Measurements from ENCODE around the gene DNAH10. TPM values are rescaled to one million over a fixed set of nuclear protein-coding genes. Genes with fewer than 3 reads are reported as not detected.

DNAH10 gene
- total RNA-seq, 1 experiment from 2014 or later = 0.17 TPM

DNA sequence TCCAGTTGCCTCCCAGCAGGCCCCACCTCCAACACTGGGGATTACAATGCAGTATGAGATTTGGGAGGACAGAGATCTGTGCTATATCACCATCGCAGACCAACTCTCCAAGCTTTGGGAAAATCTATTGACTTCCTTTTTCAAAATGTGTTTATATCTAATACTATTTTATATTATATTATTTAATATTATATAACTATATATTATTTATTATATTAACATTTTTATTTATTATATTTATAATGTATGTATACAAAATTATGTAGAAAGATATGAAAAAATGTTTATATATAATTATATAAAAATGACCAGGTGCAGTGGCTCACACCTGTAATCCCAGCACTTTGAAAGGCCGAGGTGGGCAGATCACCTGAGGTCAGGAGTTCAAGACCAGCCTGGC is 36.4 kb downstream of the DNAH10 start:
- no peak overlapping the region for H2AFZ ChIP-seq (ENCODE audit: low read length)
- peaks cover 45% of the 10 kb centered on the region for H3K27me3 Mint-ChIP-seq (ENCODE audit: low read depth)
- no peak overlapping the region for H3T11ph ChIP-seq (ENCODE audit: low read length)
- no peaks in the 10 kb centered on the region for H3K79me2 ChIP-seq (ENCODE audit: insufficient read depth, low read length)
- H4K20me1 ChIP-seq (ENCODE audit: control insufficient read depth, insufficient read depth, insufficient read length) = no peaks in the 10 kb centered on the region
- H3K4me1 ChIP-seq (ENCODE audit: insufficient read depth, low read length) = no peaks in the 10 kb centered on the region
- no peak overlapping the region; a peak in 1 of 5 replicates for H3K4me3 Mint-ChIP-seq
- no peak overlapping the region for H2BK120ac ChIP-seq (ENCODE audit: low read depth, low read length, poor library complexity, severe bottlenecking)
- H3K4ac ChIP-seq (ENCODE audit: low read depth, low read length) = no peak overlapping the region
- H2BK20ac ChIP-seq (ENCODE audit: low read depth, low read length, poor library complexity, severe bottlenecking) = no peak overlapping the region
- no peak overlapping the region for H3K9ac ChIP-seq (ENCODE audit: extremely low read depth, insufficient read length, low read length)
- DNase-seq = no peak
- WGBS (ENCODE audit: extremely low coverage, insufficient read length, low lambda C conversion rate) = no CpG with 5 or more reads among the region's 2 CpGs
- no peak overlapping the region for H3K56ac ChIP-seq (ENCODE audit: insufficient read length, low read depth, low read length)
- no peaks in the 10 kb centered on the region; a peak in 1 of 5 replicates for H3K9me3 Mint-ChIP-seq
- no peak overlapping the region for H2BK15ac ChIP-seq (ENCODE audit: low read depth, low read length)
- no peak overlapping the region for H4K8ac ChIP-seq (replicated peaks; ENCODE audit: insufficient read length, low read depth, low read length)
- no peak overlapping the region for H3K27ac Mint-ChIP-seq
- no peaks in the 10 kb centered on the region for H3K9me3 ChIP-seq (ENCODE audit: control insufficient read depth, low read depth, low read length)
- no peak overlapping the region for H2BK12ac ChIP-seq (ENCODE audit: insufficient read length, low read depth, low read length)
- no peak overlapping the region for H2AK5ac ChIP-seq (ENCODE audit: insufficient read length, low read length)
- TF ChIP-seq, protein P1, sequence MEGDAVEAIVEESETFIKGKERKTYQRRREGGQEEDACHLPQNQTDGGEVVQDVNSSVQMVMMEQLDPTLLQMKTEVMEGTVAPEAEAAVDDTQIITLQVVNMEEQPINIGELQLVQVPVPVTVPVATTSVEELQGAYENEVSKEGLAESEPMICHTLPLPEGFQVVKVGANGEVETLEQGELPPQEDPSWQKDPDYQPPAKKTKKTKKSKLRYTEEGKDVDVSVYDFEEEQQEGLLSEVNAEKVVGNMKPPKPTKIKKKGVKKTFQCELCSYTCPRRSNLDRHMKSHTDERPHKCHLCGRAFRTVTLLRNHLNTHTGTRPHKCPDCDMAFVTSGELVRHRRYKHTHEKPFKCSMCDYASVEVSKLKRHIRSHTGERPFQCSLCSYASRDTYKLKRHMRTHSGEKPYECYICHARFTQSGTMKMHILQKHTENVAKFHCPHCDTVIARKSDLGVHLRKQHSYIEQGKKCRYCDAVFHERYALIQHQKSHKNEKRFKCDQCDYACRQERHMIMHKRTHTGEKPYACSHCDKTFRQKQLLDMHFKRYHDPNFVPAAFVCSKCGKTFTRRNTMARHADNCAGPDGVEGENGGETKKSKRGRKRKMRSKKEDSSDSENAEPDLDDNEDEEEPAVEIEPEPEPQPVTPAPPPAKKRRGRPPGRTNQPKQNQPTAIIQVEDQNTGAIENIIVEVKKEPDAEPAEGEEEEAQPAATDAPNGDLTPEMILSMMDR (conservative IDR thresholded peaks at IDR 0.05) = no peak
- H2BK5ac ChIP-seq (ENCODE audit: insufficient read length, low read length) = no peak overlapping the region
- no peaks in the 10 kb centered on the region for H3K23me2 ChIP-seq (ENCODE audit: insufficient read length, low read depth, low read length, poor library complexity, severe bottlenecking)
- no peak overlapping the region for H3K18ac ChIP-seq (ENCODE audit: insufficient read length, low read depth, low read length)
- H3K36me3 Mint-ChIP-seq (ENCODE audit: insufficient read depth in 1 of 3, low read depth in 3 of 3) = no peaks in the 10 kb centered on the region
- no peak overlapping the region for H3K27ac ChIP-seq (ENCODE audit: insufficient read length, low read depth, low read length)
- H4K91ac ChIP-seq (ENCODE audit: insufficient read length, low read depth, low read length) = no peak overlapping the region
- H3K23ac ChIP-seq (ENCODE audit: insufficient read length, low read depth, low read length) = no peak overlapping the region
- H3K14ac ChIP-seq (ENCODE audit: insufficient read depth, low read length) = no peak overlapping the region
- 0 out of 4 replicates have a peak, but pooled peaks cover 0 to 2% of the 10 kb centered on the region in 2 experiments for H3K4me1 Mint-ChIP-seq
- no peaks in the 10 kb centered on the region for H3K27me3 ChIP-seq (ENCODE audit: insufficient read depth, low read length)
- H4K5ac ChIP-seq (ENCODE audit: insufficient read length, low read depth, low read length) = no peak overlapping the region
- no peak overlapping the region for H3K4me2 ChIP-seq (ENCODE audit: insufficient read depth, insufficient read length, low read length)
- H3K79me1 ChIP-seq (ENCODE audit: insufficient read depth, low read depth, low read length, poor library complexity, severe bottlenecking) = no peaks in the 10 kb centered on the region

Measured in H9 (cell line).